GM23338 (cell line): ENCODE data around the gene RPH3AL. TPM values are rescaled to one million over a fixed set of nuclear protein-coding genes. Genes with fewer than 3 reads are reported as not detected.

Source experiments
- ATAC-seq: fragments of 200-7000 bp; cut with Tn5 transposase; 3 replicates; pipeline ENCODE4 v1.9.1; 2020
- DNase-seq: peaks from one replicate; pipeline ENCODE4 v3.0.0-alpha.2; 2015; ENCODE audit warnings: low spot score
- H2AFZ ChIP-seq: fragments of 200-600 bp; sonication (generic); 2 replicates; pipeline ENCODE4 v1.8.0; 2016; ENCODE audit warnings: antibody characterized with exemption, mild to moderate bottlenecking, moderate library complexity
- H3F3A ChIP-seq: fragments of 200-600 bp; sonication (generic); replicated peaks from 2 replicates; pipeline ENCODE4 v1.8.0; 2017; ENCODE audit warnings: antibody characterized with exemption, mixed run types, low read depth
- H3K27ac ChIP-seq: fragments of 200-600 bp; sonication (generic); 2 replicates; pipeline ENCODE4 v1.6.1; 2016; ENCODE audit warnings: low read depth
- H3K27me3 ChIP-seq: fragments of 200-600 bp; sonication (generic); 2 replicates; pipeline ENCODE4 v1.8.0; 2016; ENCODE audit warnings: mild to moderate bottlenecking, mixed run types, moderate library complexity; ENCODE audit not compliant: insufficient read depth
- H3K36me3 ChIP-seq: fragments of 200-600 bp; sonication (generic); 2 replicates; pipeline ENCODE4 v1.8.0; 2016; ENCODE audit warnings: mild to moderate bottlenecking; ENCODE audit not compliant: insufficient read depth
- H3K4me1 ChIP-seq: fragments of 200-600 bp; sonication (generic); 2 replicates; pipeline ENCODE4 v1.8.0; 2016; ENCODE audit warnings: mild to moderate bottlenecking, moderate library complexity; ENCODE audit not compliant: insufficient read depth
- H3K4me2 ChIP-seq: fragments of 200-600 bp; sonication (generic); 2 replicates; pipeline ENCODE4 v1.7.1; 2017; ENCODE audit warnings: mixed run types
- H3K4me3 ChIP-seq: fragments of 200-600 bp; sonication (generic); 2 replicates; pipeline ENCODE4 v1.6.1; 2016; ENCODE audit warnings: mixed run types
- H3K79me2 ChIP-seq: fragments of 200-600 bp; sonication (generic); replicated peaks from 2 replicates; pipeline ENCODE4 v1.8.0; 2017; ENCODE audit warnings: mild to moderate bottlenecking; ENCODE audit not compliant: insufficient read depth
- H3K9me2 ChIP-seq: fragments of 200-600 bp; sonication (generic); 2 replicates; pipeline ENCODE4 v1.8.0; 2017; ENCODE audit not compliant: insufficient read depth
- H4K20me1 ChIP-seq: fragments of 200-600 bp; sonication (generic); replicated peaks from 2 replicates; pipeline ENCODE4 v1.8.0; 2017; ENCODE audit warnings: mild to moderate bottlenecking; ENCODE audit not compliant: insufficient read depth
- H3K27ac Mint-ChIP-seq: 2 replicates; pipeline ENCODE4 v1.8.0; 2020; ENCODE audit warnings: inconsistent platforms, mild to moderate bottlenecking, moderate library complexity, mixed read lengths
- H3K27me3 Mint-ChIP-seq: 3 replicates; pipeline ENCODE4 v1.8.0; 2022; ENCODE audit warnings: low read depth, mild to moderate bottlenecking, moderate library complexity, mixed read lengths, inconsistent platforms; ENCODE audit not compliant: insufficient read depth, poor library complexity
- H3K36me3 Mint-ChIP-seq: 3 replicates; pipeline ENCODE4 v1.8.0; 2021; ENCODE audit warnings: low read depth, mild to moderate bottlenecking, inconsistent platforms, moderate library complexity, mixed read lengths
- H3K4me1 Mint-ChIP-seq: 3 replicates; pipeline ENCODE4 v1.8.0; 2020; ENCODE audit warnings: mild to moderate bottlenecking, inconsistent platforms, mixed read lengths
- H3K4me3 Mint-ChIP-seq: 3 replicates; pipeline ENCODE4 v1.8.0; 2021; ENCODE audit warnings: moderate library complexity, mild to moderate bottlenecking, inconsistent platforms, mixed read lengths
- H3K9me3 Mint-ChIP-seq: 3 replicates; pipeline ENCODE4 v1.8.0; 2020; ENCODE audit warnings: moderate library complexity, mild to moderate bottlenecking, inconsistent platforms, mixed read lengths
- CREB1 ChIP-seq: fragments of 250-450 bp; sonication (Bioruptor Pico); IDR thresholded peaks from 2 replicates; pipeline ENCODE4 v1.5.0; 2020; ENCODE audit warnings: low read depth, mild to moderate bottlenecking, moderate library complexity
- CTCF ChIP-seq, 2 experiments: fragments of 200-600 bp in 1 of 2; sonication (generic) in 1 of 2; conservative IDR thresholded peaks; 2 replicates each; pipeline versions ENCODE4 v1.5.1 to v1.6.1; 2016 to 2017; ENCODE audit warnings: antibody characterized with exemption in 2 of 2, low read depth in 2 of 2, mild to moderate bottlenecking in 2 of 2, moderate library complexity in 1 of 2
- ETS1 ChIP-seq: IDR thresholded peaks from 2 replicates; pipeline ENCODE4 v1.6.1; 2016; ENCODE audit warnings: antibody characterized with exemption
- EZH2phosphoT487 ChIP-seq: fragments of 200-600 bp; sonication (generic); IDR thresholded peaks from one replicate; pipeline ENCODE4 v1.8.1; 2018; ENCODE audit warnings: antibody characterized with exemption; ENCODE audit not compliant: unreplicated experiment
- JUNB ChIP-seq: IDR thresholded peaks from one replicate; pipeline ENCODE4 v1.6.1; 2016; ENCODE audit warnings: antibody characterized with exemption; ENCODE audit not compliant: unreplicated experiment
- NANOG ChIP-seq: IDR thresholded peaks from 2 replicates; pipeline ENCODE4 v1.6.1; 2016; ENCODE audit warnings: antibody characterized with exemption, borderline replicate concordance
- POLR2AphosphoS5 ChIP-seq: IDR thresholded peaks from 2 replicates; pipeline ENCODE4 v1.6.1; 2016; ENCODE audit warnings: antibody characterized with exemption, low read depth
- ZNF114 ChIP-seq: fragments of 250-450 bp; sonication (Bioruptor Pico); IDR thresholded peaks from 2 replicates; pipeline ENCODE4 v1.5.0; 2020; ENCODE audit warnings: mild to moderate bottlenecking, moderate library complexity
- ZNF331 ChIP-seq: fragments of 250-450 bp; sonication (Bioruptor Pico); IDR thresholded peaks from 2 replicates; pipeline ENCODE4 v1.5.0; 2020; ENCODE audit warnings: low read depth, mild to moderate bottlenecking, moderate library complexity
- ZNF462 ChIP-seq: fragments of 250-450 bp; sonication (Bioruptor Pico); IDR thresholded peaks from 2 replicates; pipeline ENCODE4 v1.5.0; 2020; ENCODE audit warnings: mild to moderate bottlenecking, moderate library complexity
- polyA plus RNA-seq: library from polyadenylated mRNA; unstranded; fragments of >200 nt; fragmentation: Nextera tagmentation; extraction: Ambion mirVana; gene quantifications from 2 replicates; pipeline ENCODE4 v1.2.1, GENCODE V29; 2016
- total RNA-seq: library from RNA; depleted of rRNA; stranded (reverse); fragments of >200 nt; shearing (Covaris generic); gene quantifications from 2 replicates; pipeline ENCODE4 v1.2.3, GENCODE V29; 2014

Gene RPH3AL
- total and polyA plus RNA-seq, 2 experiments from 2014 or later = 2.7 to 6.3 TPM

DNA sequence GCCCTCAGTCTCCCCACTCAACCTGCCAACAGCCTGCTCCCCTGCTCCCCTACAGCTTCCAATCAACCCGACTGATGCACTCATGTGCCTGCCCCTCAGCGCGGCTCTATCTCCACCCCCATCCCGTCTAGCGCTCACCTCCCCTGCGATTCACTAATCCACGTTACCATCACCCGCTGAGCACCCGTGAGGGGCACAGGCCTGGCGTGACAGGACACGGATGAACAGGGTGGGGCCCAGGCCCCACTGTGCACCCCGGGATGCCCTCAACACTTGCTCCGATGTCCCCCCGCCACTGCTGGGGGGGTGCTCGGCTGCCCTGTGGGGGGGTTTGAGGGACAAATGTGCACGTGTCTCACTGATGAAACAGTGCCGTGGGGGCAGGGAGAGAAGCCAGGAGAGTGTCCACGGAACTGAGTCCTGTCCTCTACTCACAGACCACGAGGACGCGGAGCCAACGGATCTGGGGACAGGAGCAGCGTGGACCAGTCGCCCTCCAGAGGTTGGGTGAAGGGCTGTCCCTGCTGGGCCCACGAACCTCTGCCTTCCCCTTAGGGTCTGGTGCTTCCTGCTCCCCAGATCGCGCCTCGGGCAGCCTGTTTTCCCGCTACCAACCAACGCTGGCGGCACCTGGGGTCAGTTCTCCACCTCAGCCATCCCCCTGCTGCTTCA lies 66.7 kb downstream of the RPH3AL start:
- no peak overlapping the region for H3K4me3 ChIP-seq
- H3K27ac ChIP-seq = no peak overlapping the region
- no peak overlapping the region for H3K4me2 ChIP-seq
- H3K4me1 ChIP-seq = peaks cover 5% of the 10 kb centered on the region; the same call in 1 of the 2 replicates
- Mint-ChIP-seq H3K36me3 (no peaks in the 10 kb centered on the region; the same call in 2 of the 3 replicates), H3K27ac (no peak overlapping the region), H3K4me1 (peaks cover 5% of the 10 kb centered on the region; the same call in 2 of the 3 replicates), H3K27me3 (peaks cover 16% of the 10 kb centered on the region), H3K4me3 (no peak overlapping the region), H3K9me3 (peaks cover 6% of the 10 kb centered on the region; the same call in 2 of the 3 replicates)
- H3K79me2 ChIP-seq = no peaks in the 10 kb centered on the region
- peak; percentile 81 for ATAC-seq
- peak; percentile 61 for DNase-seq
- H2AFZ ChIP-seq = 0 out of 2 replicates have a peak overlapping the region, but pooled peaks have one; percentile 56
- H3F3A ChIP-seq = no peaks in the 10 kb centered on the region
- TF ChIP-seq ZNF331 (CRISPR knock-in tag) (no peak), ETS1 (no peak), CTCF (conservative IDR thresholded peaks at IDR 0.05; ENCODE audit: low read depth in 2 of 2) (peak; percentile 12 to 64; a peak in 2 of 4 replicates), JUNB (no peak)
- no peaks in the 10 kb centered on the region for H3K9me2 ChIP-seq
- H4K20me1 ChIP-seq = no peaks in the 10 kb centered on the region
- H3K27me3 ChIP-seq = no peaks in the 10 kb centered on the region
- no peaks in the 10 kb centered on the region for H3K36me3 ChIP-seq

- Histone ChIP-seq H3F3A (no peaks in the 10 kb centered on the region), H3K4me1 (peaks cover 5% of the 10 kb centered on the region; the same call in 1 of the 2 replicates), H4K20me1 (no peaks in the 10 kb centered on the region), H3K4me2 (no peak overlapping the region), H3K9me2 (no peaks in the 10 kb centered on the region), H3K27ac (no peak overlapping the region), H3K36me3 (no peaks in the 10 kb centered on the region), H2AFZ (no peak overlapping the region), H3K27me3 (no peaks in the 10 kb centered on the region), H3K4me3 (no peak overlapping the region), H3K79me2 (no peaks in the 10 kb centered on the region)
- Mint-ChIP-seq H3K36me3 (no peaks in the 10 kb centered on the region; the same call in 1 of the 3 replicates), H3K27ac (no peak overlapping the region; the same call in 1 of the 2 replicates), H3K4me3 (no peak overlapping the region), H3K4me1 (peaks cover 9% of the 10 kb centered on the region; the same call in 2 of the 3 replicates), H3K27me3 (peaks cover 19% of the 10 kb centered on the region), H3K9me3 (peaks cover 8% of the 10 kb centered on the region)
- ATAC-seq = no peak
- DNase-seq = no peak
- TF ChIP-seq NANOG (no peak), ZNF331 (CRISPR knock-in tag) (no peak), EZH2phosphoT487 (no peak), CREB1 (CRISPR knock-in tag) (no peak), ZNF114 (CRISPR knock-in tag) (no peak), POLR2AphosphoS5 (no peak), ZNF462 (CRISPR knock-in tag) (no peak), JUNB (no peak)
These were observed 67.8 kb downstream of the RPH3AL start for GRCh38 chr17:284676-285355.
